UCSD-AML1 (cell line): Measurements from ENCODE around the gene PRAMEF17.
"Not testable (repeated sequence)": the region's sequence is repeated elsewhere in the genome, so short reads cannot be mapped to it uniquely, and the experiment has no call there.

Experiments used
- DNase-seq: peaks from one replicate; lab custom pipeline; 2025; ENCODE audit not compliant: unreplicated experiment; lab: John Stamatoyannopoulos, UW

Gene PRAMEF17

GRCh38 chr1:13439104-13439783 lies 49.8 kb downstream of the PRAMEF17 start:
- not testable (repeated sequence) for DNase-seq
